Effector CD8-positive, alpha-beta T cell (primary cell): ENCODE results near the gene PTGER4.
"Not testable (repeated sequence)": the region's sequence is repeated elsewhere in the genome, so short reads cannot be mapped to it uniquely, and the experiment has no call there.

Experiments used
- DNase-seq: peaks from one replicate; lab custom pipeline; 2025; lab: John Stamatoyannopoulos, UW
- total RNA-seq, 4 experiments: gene quantifications; one replicate each; lab custom pipeline; 2026; lab: John Stamatoyannopoulos, UW

PTGER4 gene
- 201 to 213 (median 208) reads per million in 4 experiments for total RNA-seq

DNA sequence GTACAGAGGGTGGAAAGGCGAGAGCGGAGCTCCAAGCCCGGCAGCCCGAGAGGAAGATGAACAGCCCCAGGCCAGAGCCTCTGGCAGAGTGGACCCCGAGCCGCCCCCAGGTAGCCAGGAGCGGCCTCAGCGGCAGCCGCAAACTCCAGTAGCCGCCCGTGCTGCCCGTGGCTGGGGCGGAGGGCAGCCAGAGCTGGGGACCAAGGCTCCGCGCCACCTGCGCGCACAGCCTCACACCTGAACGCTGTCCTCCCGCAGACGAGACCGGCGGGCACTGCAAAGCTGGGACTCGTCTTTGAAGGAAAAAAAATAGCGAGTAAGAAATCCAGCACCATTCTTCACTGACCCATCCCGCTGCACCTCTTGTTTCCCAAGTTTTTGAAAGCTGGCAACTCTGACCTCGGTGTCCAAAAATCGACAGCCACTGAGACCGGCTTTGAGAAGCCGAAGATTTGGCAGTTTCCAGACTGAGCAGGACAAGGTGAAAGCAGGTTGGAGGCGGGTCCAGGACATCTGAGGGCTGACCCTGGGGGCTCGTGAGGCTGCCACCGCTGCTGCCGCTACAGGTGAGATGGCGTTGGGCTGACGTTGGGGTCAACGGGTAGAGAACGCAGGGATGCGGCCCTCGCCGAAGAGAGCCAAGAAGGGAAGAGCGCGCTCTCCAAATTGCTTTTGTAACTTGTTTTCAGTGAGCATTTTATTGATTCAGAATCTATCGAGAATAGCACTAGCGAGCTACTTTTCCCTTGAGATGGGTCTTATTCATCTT is at the start of gene PTGER4:
Gene PTGER4, plus strand, starts transcription at position 3 of the 769 bp plus-strand sequence. CDS start 1,079 bp downstream, outside the sequence.
- DNase-seq: no peak

- no peak for DNase-seq
These were observed 49.6 kb upstream of the PTGER4 start for GRCh38 chr5:40630126-40630525.

DNA sequence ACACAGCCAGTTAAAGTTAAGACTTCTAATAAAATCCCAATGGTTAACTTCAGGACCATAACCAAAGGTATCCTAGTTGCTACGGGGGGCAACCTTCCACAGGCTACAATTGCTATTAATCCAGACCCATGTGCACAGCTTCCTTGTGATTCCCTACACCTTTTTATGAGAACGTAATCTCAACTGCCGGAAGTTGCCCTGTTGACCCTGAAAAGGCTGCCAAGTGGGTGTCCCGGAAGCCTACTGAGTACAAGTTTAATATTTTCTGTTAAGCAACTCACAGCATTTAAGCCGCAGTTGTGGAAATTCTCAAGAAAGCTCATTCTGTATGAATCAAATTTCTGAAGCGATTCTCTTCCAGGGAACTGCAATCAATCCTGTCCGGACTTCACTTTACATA is 48.5 kb upstream of the PTGER4 start:
- DNase-seq: no peak

- DNase-seq: no peak
These were observed 45.6 kb upstream of the PTGER4 start for GRCh38 chr5:40634154-40634553.

DNA sequence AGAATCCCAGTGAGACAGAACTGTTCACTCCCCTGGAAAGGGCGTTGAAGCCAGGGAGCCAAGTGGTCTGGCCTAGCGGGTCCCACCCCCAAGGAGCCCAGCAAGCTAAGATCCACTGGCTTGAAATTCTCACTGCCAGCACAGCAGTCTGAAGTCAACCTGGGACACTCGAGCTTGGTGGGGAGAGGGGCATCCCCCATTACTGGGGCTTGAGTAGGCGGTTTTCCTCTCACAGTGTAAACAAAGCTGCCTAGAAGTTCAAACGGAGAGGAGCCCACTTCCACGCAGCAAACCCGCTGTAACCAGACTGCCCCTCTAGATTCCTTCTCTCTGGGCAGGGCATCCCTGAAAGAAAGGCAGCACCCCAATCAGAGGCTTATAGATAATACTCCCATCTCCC is 45.1 kb upstream of the PTGER4 start:
- no peak for DNase-seq

- DNase-seq: not testable (repeated sequence)
These were observed 40.2 kb upstream of the PTGER4 start for GRCh38 chr5:40639531-40639930.

DNA sequence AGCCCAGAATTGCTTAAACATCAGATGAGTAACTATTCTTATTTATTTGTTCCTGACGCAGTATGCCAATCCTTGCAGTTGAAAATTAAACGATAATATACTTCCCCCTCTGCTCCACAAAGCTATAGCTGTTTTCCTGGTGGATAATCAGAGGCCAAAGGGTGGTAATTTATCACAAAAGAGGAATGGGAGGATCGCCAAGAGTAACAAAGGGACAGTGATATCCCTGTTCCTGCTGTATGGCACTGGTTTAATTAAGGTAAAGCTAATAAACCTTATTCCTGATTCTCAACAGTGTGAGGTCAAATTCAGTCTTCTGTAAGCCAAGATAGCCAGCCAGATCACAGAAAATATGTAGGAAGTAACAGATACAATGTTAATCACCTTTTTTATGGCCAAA is 33.4 kb upstream of the PTGER4 start:
- no peak for DNase-seq

DNA sequence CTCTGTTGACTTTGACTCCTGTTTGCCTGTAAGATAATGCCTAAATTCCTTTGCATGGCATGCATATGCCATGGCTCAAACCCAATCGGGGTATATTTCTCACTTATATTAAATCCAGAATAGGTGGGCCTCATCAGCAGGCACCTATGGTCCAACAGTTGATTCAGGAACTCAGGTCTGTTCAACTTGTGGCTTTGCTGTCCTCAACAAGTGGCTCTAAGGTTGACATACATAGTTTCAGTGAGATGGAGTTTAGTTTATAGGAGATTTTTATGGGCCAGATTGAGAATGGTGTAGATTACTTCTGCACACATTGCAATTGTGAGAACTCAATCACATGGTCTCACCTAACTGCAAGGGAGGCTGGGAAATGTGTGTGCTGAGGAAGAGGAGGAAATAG is 31.6 kb upstream of the PTGER4 start:
- no peak for DNase-seq

DNA sequence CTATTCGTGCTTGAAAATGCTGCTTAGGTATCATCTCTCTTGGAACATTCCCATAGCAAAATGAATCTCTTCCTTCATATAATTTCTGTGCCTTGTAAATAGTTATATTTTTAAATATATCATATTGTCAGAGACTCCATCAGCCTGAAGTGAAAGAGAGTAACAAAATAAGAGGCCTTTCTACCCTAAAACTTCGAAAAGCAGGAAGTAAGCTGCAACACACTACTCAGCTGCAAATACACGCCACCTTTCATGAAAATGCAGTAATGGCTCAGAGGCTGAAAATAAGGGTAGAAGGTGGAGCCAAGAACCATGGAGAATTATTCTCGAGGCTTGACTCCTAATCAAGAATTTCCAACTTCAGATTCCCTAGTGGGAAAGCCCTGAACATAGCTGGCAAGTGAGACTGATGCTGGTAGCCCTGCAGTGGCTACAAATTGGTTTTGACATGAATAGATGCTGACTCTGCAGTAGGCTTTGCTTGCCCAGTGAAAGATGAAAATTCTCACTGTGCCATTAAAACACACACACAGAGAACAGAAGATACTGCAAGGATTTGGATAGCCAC is 30.2 kb upstream of the PTGER4 start:
- no peak for DNase-seq

- no peak for DNase-seq
These were observed 28.5 kb upstream of the PTGER4 start for GRCh38 chr5:40651201-40651600.

DNA sequence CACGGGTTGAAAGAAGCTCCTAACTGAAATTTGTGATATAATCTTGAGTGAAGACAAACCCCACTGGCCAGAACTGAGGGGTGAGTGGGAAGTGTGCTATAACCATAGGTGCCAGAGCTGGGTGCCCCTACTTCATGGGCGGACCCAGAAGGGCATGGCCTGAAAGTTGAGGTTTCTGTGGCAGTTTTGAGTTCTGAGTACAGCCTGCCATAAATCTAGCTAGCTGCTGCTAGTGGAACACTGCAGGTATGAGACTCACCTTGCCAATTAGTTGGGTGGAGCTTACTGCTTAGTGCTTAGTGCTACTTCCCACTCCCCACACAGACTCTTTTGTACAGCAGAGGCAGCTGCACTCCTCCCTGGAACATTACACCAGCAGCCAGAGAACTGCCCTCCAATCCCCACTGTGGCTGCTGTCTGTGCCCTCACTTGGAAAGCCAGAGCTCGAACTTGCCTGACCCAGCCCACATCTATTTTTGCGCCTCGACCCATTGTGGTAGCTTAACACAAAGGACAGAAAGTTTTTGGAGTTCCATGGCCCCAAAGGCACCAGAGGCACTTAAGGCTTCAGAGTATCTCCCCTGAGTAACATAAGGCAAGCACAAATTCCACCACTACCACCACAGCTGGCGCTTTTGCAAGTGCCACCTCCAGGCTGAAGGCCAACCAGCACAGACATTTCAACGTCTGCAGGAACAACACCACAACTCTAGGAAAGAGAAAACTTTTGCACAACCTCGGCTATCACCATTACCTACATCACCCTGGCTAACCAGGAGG is 27.1 kb upstream of the PTGER4 start:
- no peak for DNase-seq

DNA sequence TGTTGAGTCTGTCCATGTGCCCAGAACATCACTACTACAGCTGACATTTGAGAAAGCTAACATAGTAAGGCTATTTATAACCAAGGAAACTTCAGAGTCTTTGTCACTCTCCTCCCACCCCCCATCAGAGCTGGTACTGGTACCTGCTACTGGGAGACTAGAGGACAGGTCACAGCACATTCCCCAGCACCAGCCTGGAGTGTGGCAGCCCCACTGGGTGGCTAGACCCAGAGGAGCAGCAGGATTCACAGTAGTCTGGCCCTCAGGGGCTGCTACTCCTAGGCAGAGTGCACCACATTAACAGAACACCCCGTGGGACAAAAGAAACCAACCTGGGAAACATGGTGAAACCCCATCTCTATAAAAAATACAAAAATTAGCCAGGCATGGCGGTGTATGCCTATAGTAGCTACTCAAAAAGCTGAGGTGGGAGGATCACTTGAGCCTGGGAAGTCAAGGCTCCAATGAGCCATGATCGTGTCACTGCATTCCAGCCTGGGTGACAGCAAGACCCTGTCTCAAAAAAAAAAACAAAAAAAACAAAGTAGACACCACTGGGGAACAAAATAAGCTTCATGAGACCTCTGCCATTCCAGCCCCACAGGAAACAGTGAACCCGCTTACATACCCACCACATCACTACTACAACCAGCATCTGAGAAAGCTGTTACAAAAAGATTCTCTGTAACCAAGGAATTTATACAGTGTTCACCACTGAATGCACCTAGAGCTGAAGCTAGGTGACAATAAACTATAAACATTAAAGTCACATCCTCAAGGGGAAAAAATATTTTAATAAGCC is 26.3 kb upstream of the PTGER4 start:
- no peak for DNase-seq

DNA sequence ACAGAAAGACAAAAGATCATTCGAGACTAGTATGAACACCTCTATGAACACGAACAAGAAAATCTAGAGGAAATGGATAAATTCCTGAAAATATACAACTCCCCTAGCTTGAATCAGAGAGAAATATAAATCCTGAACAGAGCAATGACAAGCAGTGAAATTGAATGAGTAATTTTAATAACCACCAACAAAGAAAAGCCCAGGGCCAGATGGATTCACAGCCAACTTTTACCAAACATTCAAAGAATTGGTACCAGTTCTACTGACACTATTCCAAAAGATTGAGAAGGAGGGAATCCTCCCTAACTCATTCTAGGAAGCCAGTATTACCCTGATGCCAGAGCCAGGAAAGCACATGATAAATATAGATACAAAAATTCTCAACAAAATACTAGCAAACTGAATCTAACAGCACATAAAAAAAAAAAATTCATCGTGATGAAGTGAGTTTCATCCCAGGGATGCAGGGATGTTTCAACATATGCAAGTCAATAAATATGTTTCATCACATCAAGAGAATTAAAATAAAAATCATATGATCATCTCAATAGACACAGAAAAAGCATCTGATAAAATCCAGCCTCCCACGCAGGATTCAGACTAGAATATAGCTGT is 25.2 kb upstream of the PTGER4 start:
- no peak for DNase-seq

DNA sequence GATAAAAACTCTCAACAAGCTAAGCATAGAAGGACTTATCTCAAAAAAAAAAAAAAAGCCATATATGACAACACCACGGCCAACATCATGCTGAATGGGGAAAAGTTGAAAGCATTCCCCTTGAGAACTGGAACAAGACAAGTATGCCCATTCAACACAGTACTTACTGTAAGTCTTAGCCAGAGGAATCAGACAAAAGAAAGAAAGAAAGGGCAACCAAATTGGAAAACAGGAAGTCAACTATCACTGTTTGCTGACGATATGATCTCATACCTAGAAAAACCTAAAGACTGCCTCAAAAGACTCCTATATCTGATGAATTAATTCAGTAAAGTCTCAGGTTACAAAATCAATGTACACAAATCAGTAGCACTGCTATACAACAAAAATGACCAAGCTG is 24.6 kb upstream of the PTGER4 start:
- DNase-seq: no peak

- not testable (repeated sequence) for DNase-seq
These were observed 23.6 kb upstream of the PTGER4 start for GRCh38 chr5:40656091-40656490.

GRCh38 chr5:40656766-40657165 is 22.9 kb upstream of the PTGER4 start:
- no peak for DNase-seq

GRCh38 chr5:40660751-40661150 is 19.0 kb upstream of the PTGER4 start:
- no peak for DNase-seq

GRCh38 chr5:40665635-40666298 is 13.9 kb upstream of the PTGER4 start:
- DNase-seq: no peak

DNA sequence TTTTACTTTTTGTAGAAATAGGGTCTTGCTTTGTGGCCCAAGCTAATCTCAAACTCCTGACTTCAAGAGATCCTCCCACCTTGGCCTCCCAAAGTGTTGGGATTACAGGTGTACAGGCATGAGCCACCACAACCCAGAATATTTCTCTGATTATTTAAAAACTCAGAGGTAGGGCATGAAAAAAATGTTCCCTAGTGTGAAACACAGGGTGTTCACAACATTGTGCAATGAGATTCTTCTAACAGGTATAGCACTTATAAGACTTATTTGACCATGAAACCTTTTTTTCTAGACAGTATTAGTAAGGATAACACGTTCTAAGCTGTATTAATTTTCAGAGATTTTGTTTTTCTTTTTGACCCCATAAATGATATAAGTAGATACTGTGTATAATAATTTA is 13.1 kb upstream of the PTGER4 start:
- no peak for DNase-seq

DNA sequence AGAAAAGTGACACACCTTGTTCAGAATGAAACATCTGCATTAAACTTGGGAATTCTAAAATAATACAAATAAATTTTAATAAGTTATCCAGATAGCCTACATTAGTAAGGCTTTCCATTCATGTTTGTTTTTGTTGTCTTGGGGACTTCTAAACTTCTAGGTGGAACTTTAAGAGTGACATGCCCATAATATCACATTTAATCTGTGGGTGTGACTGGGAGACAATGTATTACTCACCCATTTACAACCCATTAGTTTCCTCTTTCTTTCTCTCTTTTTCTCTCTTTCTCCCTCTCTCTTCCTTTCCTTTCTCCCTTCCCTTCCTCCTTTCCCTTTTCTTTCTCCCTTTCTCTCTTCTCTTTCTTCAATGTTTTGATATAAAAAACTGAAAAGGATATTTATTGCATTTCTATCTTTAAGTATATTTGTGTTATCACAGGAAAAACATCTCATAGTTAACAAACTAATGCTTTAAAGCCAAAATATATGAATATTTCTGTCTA is 12.5 kb upstream of the PTGER4 start:
- DNase-seq: no peak
